Measurements from ENCODE around the gene TSHZ3. TPM values are rescaled to one million over a fixed set of nuclear protein-coding genes. Genes with fewer than 3 reads are reported as not detected.

The TSHZ3 gene
- total and polyA plus RNA-seq, 2 donors from 2014 or later = 1.7 to 8.4 TPM

GRCh38 chr19:31339411-31339810 lies 9.8 kb downstream of the TSHZ3 start:
- peak in 3 of 5 donors; percentile 54 to 57 (median 55) for DNase-seq
- H3K27ac ChIP-seq (ENCODE audit: low read depth in 2 of 2, low read length in 2 of 2) = no peak overlapping the region
- H3K9me3 ChIP-seq (ENCODE audit: control insufficient read depth in 2 of 3, insufficient read depth in 1 of 3, low read length in 3 of 3) = no peaks in the 10 kb centered on the region
- no peak for TF ChIP-seq CTCF (IDR thresholded peaks at IDR 0.05; ENCODE audit: borderline replicate concordance, extremely low read depth, insufficient read depth)
- no peaks in the 10 kb centered on the region for H3K27me3 ChIP-seq (ENCODE audit: control insufficient read depth, insufficient read depth, low read length)
- no peaks in the 10 kb centered on the region for H3K36me3 ChIP-seq (ENCODE audit: control insufficient read depth in 2 of 3, insufficient read depth in 3 of 3, low read length in 3 of 3)
- no peak overlapping the region for H3K4me3 ChIP-seq (ENCODE audit: low read length in 3 of 3)
- no peak overlapping the region for H3K9ac ChIP-seq (ENCODE audit: low read length in 3 of 3)
- no peak for FAIRE-seq
- intact Hi-C loops (cut with DNase I) = no loop called here
- peaks cover 0 to 11% (median 0%) of the 10 kb centered on the region in 3 donors for H3K4me1 ChIP-seq (ENCODE audit: control insufficient read depth in 2 of 3, insufficient read depth in 2 of 3, low read depth in 1 of 3, low read length in 3 of 3)

GRCh38 chr19:31338069-31338776 lies 11.0 kb downstream of the TSHZ3 start:
- Histone ChIP-seq H3K4me1 (ENCODE audit: control insufficient read depth in 2 of 3, insufficient read depth in 2 of 3, low read depth in 1 of 3, low read length in 3 of 3) (peaks cover 0 to 11% (median 0%) of the 10 kb centered on the region in 3 donors), H3K27me3 (ENCODE audit: control insufficient read depth, insufficient read depth, low read length) (no peaks in the 10 kb centered on the region), H3K36me3 (ENCODE audit: control insufficient read depth in 2 of 3, insufficient read depth in 3 of 3, low read length in 3 of 3) (no peaks in the 10 kb centered on the region), H3K9ac (ENCODE audit: low read length in 3 of 3) (no peak overlapping the region), H3K4me3 (ENCODE audit: low read length in 3 of 3) (no peak overlapping the region), H3K27ac (ENCODE audit: low read depth in 2 of 2, low read length in 2 of 2) (no peak overlapping the region), H3K9me3 (ENCODE audit: control insufficient read depth in 2 of 3, insufficient read depth in 1 of 3, low read length in 3 of 3) (no peaks in the 10 kb centered on the region)
- peak; percentile 19 for TF ChIP-seq CTCF (IDR thresholded peaks at IDR 0.05; ENCODE audit: borderline replicate concordance, extremely low read depth, insufficient read depth)
- intact Hi-C loops (cut with DNase I) = no loop called here
- peak in 4 of 5 donors; percentile 78 to 85 (median 82) for DNase-seq
- FAIRE-seq = no peak

GRCh38 chr19:31337008-31337914 lies 12.0 kb downstream of the TSHZ3 start:
- intact Hi-C loops (cut with DNase I) = no loop called here
- no peak overlapping the region for H3K9ac ChIP-seq (ENCODE audit: low read length in 3 of 3)
- peak in 2 of 5 donors; percentile 4 to 16 for DNase-seq
- H3K4me3 ChIP-seq (ENCODE audit: low read length in 3 of 3) = no peak overlapping the region
- no peak overlapping the region for H3K27ac ChIP-seq (ENCODE audit: low read depth in 2 of 2, low read length in 2 of 2)
- no peaks in the 10 kb centered on the region for H3K27me3 ChIP-seq (ENCODE audit: control insufficient read depth, insufficient read depth, low read length)
- no peaks in the 10 kb centered on the region for H3K9me3 ChIP-seq (ENCODE audit: control insufficient read depth in 2 of 3, insufficient read depth in 1 of 3, low read length in 3 of 3)
- no peak for TF ChIP-seq CTCF (IDR thresholded peaks at IDR 0.05; ENCODE audit: borderline replicate concordance, extremely low read depth, insufficient read depth)
- H3K4me1 ChIP-seq (ENCODE audit: control insufficient read depth in 2 of 3, insufficient read depth in 2 of 3, low read depth in 1 of 3, low read length in 3 of 3) = peaks cover 0 to 11% (median 0%) of the 10 kb centered on the region in 3 donors
- no peaks in the 10 kb centered on the region for H3K36me3 ChIP-seq (ENCODE audit: control insufficient read depth in 2 of 3, insufficient read depth in 3 of 3, low read length in 3 of 3)
- FAIRE-seq = no peak

Data from kidney (tissue), 14 donors.